GM12864 (cell line): Measurements from ENCODE around the gene FAM83E.

ENCODE experiments used
- DNase-seq: peaks from one replicate; pipeline ENCODE4 v3.0.0-alpha.2; 2011; ENCODE audit warnings: low read depth
- H3K4me3 ChIP-seq: 2 replicates; pipeline ENCODE4 v1.5.1; 2011; ENCODE audit warnings: mild to moderate bottlenecking, low read depth, low read length, control low read depth
- TF ChIP-seq, protein P1 (sequence below): IDR thresholded peaks from 2 replicates; pipeline ENCODE4 v1.5.1; 2011; ENCODE audit warnings: low read depth, mild to moderate bottlenecking, moderate library complexity, low read length, control low read depth, inconsistent platforms; ENCODE audit errors: missing control alignments

The FAM83E gene

DNA sequence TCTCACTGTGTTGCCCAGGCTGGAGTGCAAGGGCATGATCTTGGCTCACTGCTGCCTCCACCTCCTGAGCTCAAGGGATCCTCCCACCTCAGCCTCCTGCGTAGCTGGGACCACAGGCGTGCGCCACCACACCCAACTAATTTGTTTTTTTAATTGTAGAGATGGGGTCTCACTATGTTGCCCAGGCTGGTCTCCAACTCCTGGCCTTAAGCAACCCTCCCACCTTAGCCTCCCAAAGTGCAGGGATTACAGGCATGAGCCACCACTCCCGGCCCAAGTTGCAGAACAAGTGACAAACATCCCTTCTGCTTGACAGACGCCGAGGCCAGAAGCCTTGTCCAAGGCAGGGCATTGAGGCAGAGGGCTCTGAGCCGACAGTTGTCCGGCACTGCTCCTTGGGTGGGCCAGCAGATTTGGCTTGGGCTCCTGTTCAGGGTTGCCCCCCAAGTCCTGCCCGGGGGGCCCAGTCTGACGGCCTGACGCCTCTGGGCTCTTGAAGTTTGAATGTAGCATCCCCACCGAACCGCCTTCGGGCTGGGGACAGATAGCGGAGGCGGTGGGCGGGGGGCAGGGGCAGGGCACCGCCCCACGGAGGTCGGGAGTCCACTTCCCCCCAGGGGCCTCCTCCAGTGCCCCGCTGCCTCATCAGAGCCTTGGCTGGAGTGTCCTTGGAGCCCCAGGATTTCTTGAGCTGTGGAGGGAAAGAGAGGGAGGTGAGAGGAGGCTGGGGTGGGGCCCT, 14.0 kb downstream of the FAM83E start:
- DNase-seq: no peak

DNA sequence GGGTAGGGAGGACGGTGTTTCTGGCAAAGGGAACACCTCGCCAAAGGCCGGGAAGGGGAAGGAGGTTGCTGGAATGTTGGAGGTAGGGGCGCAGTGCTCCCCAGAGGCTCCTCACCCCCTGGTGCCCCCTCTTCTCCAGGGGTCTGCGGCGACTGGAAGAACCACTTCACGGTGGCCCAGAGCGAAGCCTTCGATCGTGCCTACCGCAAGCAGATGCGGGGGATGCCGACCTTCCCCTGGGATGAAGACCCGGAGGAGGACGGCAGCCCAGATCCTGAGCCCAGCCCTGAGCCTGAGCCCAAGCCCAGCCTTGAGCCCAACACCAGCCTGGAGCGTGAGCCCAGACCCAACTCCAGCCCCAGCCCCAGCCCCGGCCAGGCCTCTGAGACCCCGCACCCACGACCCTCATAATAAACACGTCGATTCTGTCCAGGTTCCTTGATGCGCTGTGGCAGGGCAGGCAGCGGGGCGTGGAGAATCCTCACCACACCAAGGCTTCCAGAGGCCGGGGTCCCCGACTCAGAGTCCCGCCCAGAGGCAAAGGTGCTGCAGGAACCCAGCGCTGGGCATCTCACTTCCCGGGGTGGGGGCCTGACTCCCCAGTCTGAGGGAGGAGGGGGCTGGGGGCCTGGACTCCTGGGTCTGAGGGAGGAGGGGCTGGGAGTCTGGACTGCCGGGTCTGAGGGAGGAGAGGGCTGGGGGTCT, 15.7 kb downstream of the FAM83E start:
- no peak for DNase-seq
- H3K4me3 ChIP-seq: no peak overlapping the region
- TF ChIP-seq, protein P1, sequence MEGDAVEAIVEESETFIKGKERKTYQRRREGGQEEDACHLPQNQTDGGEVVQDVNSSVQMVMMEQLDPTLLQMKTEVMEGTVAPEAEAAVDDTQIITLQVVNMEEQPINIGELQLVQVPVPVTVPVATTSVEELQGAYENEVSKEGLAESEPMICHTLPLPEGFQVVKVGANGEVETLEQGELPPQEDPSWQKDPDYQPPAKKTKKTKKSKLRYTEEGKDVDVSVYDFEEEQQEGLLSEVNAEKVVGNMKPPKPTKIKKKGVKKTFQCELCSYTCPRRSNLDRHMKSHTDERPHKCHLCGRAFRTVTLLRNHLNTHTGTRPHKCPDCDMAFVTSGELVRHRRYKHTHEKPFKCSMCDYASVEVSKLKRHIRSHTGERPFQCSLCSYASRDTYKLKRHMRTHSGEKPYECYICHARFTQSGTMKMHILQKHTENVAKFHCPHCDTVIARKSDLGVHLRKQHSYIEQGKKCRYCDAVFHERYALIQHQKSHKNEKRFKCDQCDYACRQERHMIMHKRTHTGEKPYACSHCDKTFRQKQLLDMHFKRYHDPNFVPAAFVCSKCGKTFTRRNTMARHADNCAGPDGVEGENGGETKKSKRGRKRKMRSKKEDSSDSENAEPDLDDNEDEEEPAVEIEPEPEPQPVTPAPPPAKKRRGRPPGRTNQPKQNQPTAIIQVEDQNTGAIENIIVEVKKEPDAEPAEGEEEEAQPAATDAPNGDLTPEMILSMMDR: no peak

More for the DNA sequence above, 14.0 kb downstream of the FAM83E start:
- TF ChIP-seq, protein P1: no peak
- H3K4me3 ChIP-seq: no peak overlapping the region

DNA sequence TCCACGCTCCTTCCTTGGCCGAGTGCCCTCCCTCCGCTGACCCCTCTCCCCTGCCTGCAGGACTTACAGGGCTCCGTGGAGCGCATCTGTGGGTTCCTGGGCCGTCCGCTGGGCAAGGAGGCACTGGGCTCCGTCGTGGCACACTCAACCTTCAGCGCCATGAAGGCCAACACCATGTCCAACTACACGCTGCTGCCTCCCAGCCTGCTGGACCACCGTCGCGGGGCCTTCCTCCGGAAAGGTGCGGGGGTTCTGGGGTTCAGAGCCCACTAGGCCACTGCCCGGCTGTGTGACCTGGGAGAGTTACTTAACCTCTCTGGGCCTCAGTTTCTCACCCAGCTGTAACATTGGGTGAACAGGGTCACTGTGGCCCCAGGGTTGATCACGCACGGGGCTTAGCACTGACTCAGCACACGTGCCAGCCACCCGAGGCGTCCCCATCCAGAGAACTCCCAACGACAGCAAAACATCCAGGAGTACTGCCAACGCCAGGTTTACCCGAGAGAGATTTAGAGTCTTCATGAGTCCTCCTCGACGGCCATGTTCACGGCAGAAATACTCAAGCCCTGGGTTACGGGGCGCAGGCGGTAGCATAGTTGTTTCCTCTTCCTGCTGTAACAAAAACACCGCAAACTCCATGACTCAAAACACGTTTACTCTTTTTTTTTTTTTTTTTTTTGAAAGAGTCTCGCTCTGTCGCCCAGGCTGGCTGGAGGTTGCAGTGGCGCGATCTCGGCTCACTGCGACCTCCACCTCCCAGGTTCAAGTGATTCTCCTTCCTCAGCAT, 18.0 kb downstream of the FAM83E start:
- TF ChIP-seq, protein P1: no peak
- peak; percentile 35 for DNase-seq
- peak overlapping the region; percentile 13; the same call in 1 of the 2 replicates for H3K4me3 ChIP-seq

DNA sequence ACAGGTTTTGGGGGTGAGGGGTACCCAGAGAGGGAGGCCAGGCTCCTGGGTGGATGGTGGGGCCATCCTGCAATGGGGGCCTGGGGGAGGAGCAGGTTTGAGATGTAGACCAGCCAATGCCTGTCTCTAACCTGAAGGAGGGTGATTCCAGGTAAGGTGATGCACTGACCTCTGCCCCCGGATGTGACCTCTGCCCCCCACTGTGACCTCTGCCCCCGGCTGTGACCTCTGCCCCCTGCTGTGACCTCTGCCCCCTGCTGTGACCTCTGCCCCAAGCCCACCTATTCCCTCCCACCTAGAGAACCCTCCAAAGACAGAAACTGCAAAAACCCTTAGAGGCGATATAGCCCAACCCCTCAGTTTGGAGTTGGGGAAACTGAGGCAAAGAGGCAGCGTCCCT, 18.6 kb downstream of the FAM83E start:
- peak overlapping the region; percentile 13; the same call in 1 of the 2 replicates for H3K4me3 ChIP-seq
- no peak for DNase-seq
- TF ChIP-seq, protein P1: no peak

DNA sequence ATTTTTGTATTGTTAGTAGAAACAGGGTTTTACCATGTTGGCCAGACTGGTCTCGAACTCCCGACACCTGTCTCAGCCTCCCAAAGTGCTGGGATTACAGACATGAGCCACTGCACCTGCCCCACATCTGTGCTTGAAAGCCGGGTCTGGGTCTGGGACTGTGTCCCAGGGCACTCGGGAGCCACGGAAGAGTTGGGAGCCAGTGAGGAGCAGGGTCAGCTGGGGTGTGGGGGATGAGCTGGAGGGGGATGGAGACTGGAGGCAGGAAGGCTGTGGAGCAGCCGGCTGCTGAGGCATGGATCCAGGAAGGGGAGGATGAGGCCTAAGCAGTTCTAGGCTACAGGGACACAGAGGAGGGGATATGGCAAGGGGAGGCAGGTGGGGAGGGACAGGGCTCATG, 19.0 kb downstream of the FAM83E start:
- DNase-seq: no peak
- TF ChIP-seq, protein P1: no peak
- no peak overlapping the region for H3K4me3 ChIP-seq

DNA sequence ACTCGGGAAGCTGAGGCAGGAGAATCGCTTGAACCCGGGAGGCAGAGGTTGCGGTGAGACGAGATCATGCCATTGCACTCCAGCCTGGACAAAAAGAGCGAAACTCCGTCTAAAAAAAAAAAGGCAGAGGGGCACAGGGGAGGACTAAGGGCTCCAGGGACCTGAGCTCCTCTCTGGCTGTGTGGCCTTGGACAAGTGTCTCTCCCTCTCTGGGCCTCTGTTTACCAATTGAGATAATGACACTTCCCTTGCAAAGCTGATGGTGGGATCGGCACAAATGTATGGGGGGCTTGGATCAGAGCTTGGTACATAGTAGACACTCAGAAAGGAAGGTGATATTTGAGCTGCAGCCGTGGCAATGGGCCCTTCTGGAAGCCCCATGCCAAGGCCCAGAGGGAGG, 19.7 kb downstream of the FAM83E start:
- TF ChIP-seq, protein P1: no peak
- no peak overlapping the region for H3K4me3 ChIP-seq
- DNase-seq: no peak
